Fibroblast of villous mesenchyme (primary cell): ENCODE data around the gene B3GALT5. TPM values are rescaled to one million over a fixed set of nuclear protein-coding genes. Genes with fewer than 3 reads are reported as not detected.
A peak's percentile ranks its signal among the peaks of the same experiment; 100 is the strongest.

ENCODE experiments used
- DNase-seq: peaks from one replicate; pipeline ENCODE4 v3.0.0-alpha.2; 2010; ENCODE audit warnings: low read depth
- H3K4me3 ChIP-seq: 2 replicates; pipeline ENCODE4 v1.5.1; 2011; ENCODE audit warnings: low read depth, mild to moderate bottlenecking, low read length
- total RNA-seq: library from RNA; depleted of rRNA; stranded (reverse); fragments of >200 nt; gene quantifications from 2 replicates; pipeline ENCODE4 v1.2.3, GENCODE V29; 2012
- TF ChIP-seq, protein P1 (sequence below): IDR thresholded peaks from 2 replicates; pipeline ENCODE4 v1.5.1; 2012; ENCODE audit warnings: low read depth, mild to moderate bottlenecking, low read length; ENCODE audit not compliant: insufficient read depth

Gene B3GALT5
- total RNA-seq, 1 donor, result not detected

GRCh38 chr21:39620856-39621255 is 8.1 kb downstream of the B3GALT5 start:
- no peak for DNase-seq
- no peak overlapping the region for H3K4me3 ChIP-seq
- TF ChIP-seq, protein P1, sequence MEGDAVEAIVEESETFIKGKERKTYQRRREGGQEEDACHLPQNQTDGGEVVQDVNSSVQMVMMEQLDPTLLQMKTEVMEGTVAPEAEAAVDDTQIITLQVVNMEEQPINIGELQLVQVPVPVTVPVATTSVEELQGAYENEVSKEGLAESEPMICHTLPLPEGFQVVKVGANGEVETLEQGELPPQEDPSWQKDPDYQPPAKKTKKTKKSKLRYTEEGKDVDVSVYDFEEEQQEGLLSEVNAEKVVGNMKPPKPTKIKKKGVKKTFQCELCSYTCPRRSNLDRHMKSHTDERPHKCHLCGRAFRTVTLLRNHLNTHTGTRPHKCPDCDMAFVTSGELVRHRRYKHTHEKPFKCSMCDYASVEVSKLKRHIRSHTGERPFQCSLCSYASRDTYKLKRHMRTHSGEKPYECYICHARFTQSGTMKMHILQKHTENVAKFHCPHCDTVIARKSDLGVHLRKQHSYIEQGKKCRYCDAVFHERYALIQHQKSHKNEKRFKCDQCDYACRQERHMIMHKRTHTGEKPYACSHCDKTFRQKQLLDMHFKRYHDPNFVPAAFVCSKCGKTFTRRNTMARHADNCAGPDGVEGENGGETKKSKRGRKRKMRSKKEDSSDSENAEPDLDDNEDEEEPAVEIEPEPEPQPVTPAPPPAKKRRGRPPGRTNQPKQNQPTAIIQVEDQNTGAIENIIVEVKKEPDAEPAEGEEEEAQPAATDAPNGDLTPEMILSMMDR, result no peak

DNA sequence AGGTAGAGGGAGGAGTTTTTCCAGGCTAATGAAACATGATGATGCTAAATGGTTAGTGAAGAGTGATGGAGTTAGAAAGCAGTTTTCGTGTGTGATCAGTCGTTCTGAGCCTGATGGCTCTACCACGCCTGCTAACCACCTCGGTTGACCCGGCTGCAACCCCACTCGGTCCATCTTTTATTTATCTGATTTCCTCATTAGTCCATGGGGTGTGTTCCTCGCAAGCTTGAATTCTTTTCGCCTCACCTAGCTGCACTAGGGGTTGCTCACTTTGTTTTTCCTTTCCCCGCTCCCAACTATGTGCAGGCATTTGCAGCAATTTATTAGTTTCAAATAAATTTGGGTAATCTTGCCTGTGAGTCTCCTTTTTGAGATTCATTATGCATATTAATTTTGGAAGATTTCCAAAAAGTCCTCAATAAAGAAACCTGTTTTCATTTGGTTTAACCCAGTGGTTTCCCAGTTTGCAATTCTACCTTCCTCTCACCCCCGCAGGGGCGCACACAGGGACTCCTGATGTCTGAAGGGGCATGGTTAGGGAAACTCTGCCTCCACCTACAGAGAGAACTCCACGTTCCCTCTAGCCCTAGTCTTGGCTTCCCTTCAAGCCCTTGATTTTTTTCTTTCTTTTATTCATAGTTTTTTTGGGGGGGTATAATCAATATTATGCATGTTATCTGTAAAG is 12.6 kb downstream of the B3GALT5 start:
- TF ChIP-seq, protein P1, result no peak
- no peak for DNase-seq
- H3K4me3 ChIP-seq, result no peak overlapping the region

- DNase-seq, result no peak
- no peak overlapping the region for H3K4me3 ChIP-seq
- TF ChIP-seq, protein P1, result no peak
These were observed 15.6 kb downstream of the B3GALT5 start for GRCh38 chr21:39628385-39628784.

GRCh38 chr21:39630191-39630591 is 17.5 kb downstream of the B3GALT5 start:
- H3K4me3 ChIP-seq, result no peak overlapping the region
- peak; percentile 56 for DNase-seq
- TF ChIP-seq, protein P1, result no peak

DNA sequence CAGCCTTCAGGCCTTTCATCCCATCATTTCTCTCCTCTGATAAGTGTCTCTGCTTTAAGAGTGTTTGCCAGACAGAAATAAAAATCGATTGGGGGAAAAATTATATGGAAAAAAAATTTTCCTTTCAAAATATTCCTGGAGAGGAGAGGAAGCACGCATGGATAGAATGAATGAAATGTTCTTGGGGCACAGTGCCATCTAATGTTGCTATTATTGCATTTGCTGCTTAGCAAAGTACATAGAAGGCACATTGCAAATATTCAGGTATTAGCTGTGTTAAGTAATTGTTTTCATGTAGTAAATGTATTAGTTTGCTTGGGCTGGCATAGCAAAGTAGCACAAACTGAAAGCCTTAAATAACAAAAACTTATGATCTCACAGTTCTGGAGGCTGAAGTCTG is 18.1 kb downstream of the B3GALT5 start:
- H3K4me3 ChIP-seq, result no peak overlapping the region
- TF ChIP-seq, protein P1, result no peak
- DNase-seq, result no peak

GRCh38 chr21:39631842-39632562 is 19.3 kb downstream of the B3GALT5 start:
- DNase-seq, result no peak

More at GRCh38 chr21:39631842-39632562, 19.3 kb downstream of the B3GALT5 start:
- TF ChIP-seq, protein P1, result no peak
- no peak overlapping the region for H3K4me3 ChIP-seq
